CD14-positive monocyte (primary cell): ENCODE data around the gene HERC5. TPM values are rescaled to one million over a fixed set of nuclear protein-coding genes. Genes with fewer than 3 reads are reported as not detected.

Experiments used
- DNase-seq, 3 donors: peaks; one replicate each; pipeline ENCODE4 v3.0.0-alpha.2; 2011 to 2022
- H2AFZ ChIP-seq: 2 replicates; pipeline ENCODE4 v1.6.0; 2012; ENCODE audit warnings: mild to moderate bottlenecking, low read depth, low read length, inconsistent platforms; ENCODE audit not compliant: insufficient read depth, poor library complexity, severe bottlenecking
- H3K27ac ChIP-seq, 2 donors: 1 replicate in 1 of 2; 2 replicates in 1 of 2; pipeline ENCODE4 v1.5.1; 2012 to 2013; ENCODE audit warnings: low read length in 2 of 2, control low read depth in 1 of 2, inconsistent platforms in 1 of 2, low read depth in 1 of 2, mild to moderate bottlenecking in 1 of 2
- H3K27me3 ChIP-seq, 2 donors: one replicate each; pipeline versions ENCODE4 v1.6.0 to v1.6.1; 2011 to 2013; ENCODE audit warnings: low read length in 2 of 2; ENCODE audit not compliant: control insufficient read depth in 2 of 2, insufficient read depth in 2 of 2
- H3K36me3 ChIP-seq, 2 donors: replicated peaks in 1 of 2; 1 replicate in 1 of 2; 2 replicates in 1 of 2; pipeline versions ENCODE4 v1.5.1 to v1.6.1; 2012 to 2013; ENCODE audit warnings: low read length in 2 of 2, control low read depth in 1 of 2, inconsistent platforms in 1 of 2, mild to moderate bottlenecking in 1 of 2; ENCODE audit not compliant: insufficient read depth in 2 of 2, control insufficient read depth in 1 of 2
- H3K4me1 ChIP-seq, 2 donors: 1 replicate in 1 of 2; 2 replicates in 1 of 2; pipeline versions ENCODE4 v1.5.1 to v1.6.1; 2012 to 2013; ENCODE audit warnings: low read length in 2 of 2, control low read depth in 1 of 2, inconsistent platforms in 1 of 2, mild to moderate bottlenecking in 1 of 2, moderate library complexity in 1 of 2; ENCODE audit not compliant: insufficient read depth in 2 of 2, control insufficient read depth in 1 of 2
- H3K4me2 ChIP-seq: replicated peaks from 2 replicates; pipeline ENCODE3; 2012; ENCODE audit warnings: low read length, moderate library complexity, mild to moderate bottlenecking; ENCODE audit not compliant: poor library complexity, severe bottlenecking; ENCODE audit errors: extremely low read depth
- H3K4me3 ChIP-seq, 3 experiments: fragments of 200-600 bp in 1 of 3; sonication (generic) in 1 of 3; replicated peaks in 1 of 3; 1 replicate in 2 of 3; 2 replicates in 1 of 3; pipeline ENCODE4 v1.5.1; 2011 to 2013; ENCODE audit warnings: low read length in 3 of 3, mild to moderate bottlenecking in 3 of 3, control low read depth in 2 of 3, low read depth in 2 of 3, inconsistent platforms in 1 of 3, moderate library complexity in 1 of 3
- H3K79me2 ChIP-seq: 2 replicates; pipeline ENCODE4 v1.6.0; 2012; ENCODE audit warnings: mild to moderate bottlenecking, control low read depth, inconsistent platforms, low read length, moderate library complexity; ENCODE audit not compliant: insufficient read depth
- H3K9ac ChIP-seq: 2 replicates; pipeline ENCODE4 v1.6.0; 2017; ENCODE audit warnings: low read length, mild to moderate bottlenecking; ENCODE audit not compliant: insufficient read depth, poor library complexity, severe bottlenecking
- H3K9me3 ChIP-seq, 2 donors: replicated peaks in 1 of 2; 1 replicate in 1 of 2; 2 replicates in 1 of 2; pipeline versions ENCODE4 v1.5.1 to v1.6.1; 2012 to 2013; ENCODE audit warnings: low read length in 2 of 2, control low read depth in 1 of 2; ENCODE audit not compliant: control insufficient read depth in 1 of 2, insufficient read depth in 1 of 2
- H4K20me1 ChIP-seq: 2 replicates; pipeline ENCODE4 v1.6.0; 2012; ENCODE audit warnings: mild to moderate bottlenecking, low read length, control low read depth, moderate library complexity; ENCODE audit not compliant: insufficient read depth
- H3K27ac Mint-ChIP-seq, 7 donors: one replicate each; pipeline ENCODE4 v1.8.0; 2020; ENCODE audit warnings: mild to moderate bottlenecking in 7 of 7, mixed read lengths in 7 of 7, moderate library complexity in 6 of 7, inconsistent platforms in 2 of 7
- H3K27me3 Mint-ChIP-seq, 3 donors: one replicate each; pipeline ENCODE4 v1.8.0; 2021 to 2022; ENCODE audit warnings: low read depth in 3 of 3, mild to moderate bottlenecking in 3 of 3, mixed read lengths in 3 of 3, moderate library complexity in 3 of 3, inconsistent platforms in 1 of 3
- H3K36me3 Mint-ChIP-seq, 2 donors: one replicate each; pipeline ENCODE4 v1.8.0; 2020; ENCODE audit warnings: mixed read lengths in 2 of 2, inconsistent platforms in 1 of 2, mild to moderate bottlenecking in 1 of 2
- H3K4me1 Mint-ChIP-seq: one replicate; pipeline ENCODE4 v1.8.0; 2020; ENCODE audit warnings: mild to moderate bottlenecking, mixed read lengths
- H3K4me3 Mint-ChIP-seq, 2 donors: one replicate each; pipeline ENCODE4 v1.8.0; 2020; ENCODE audit warnings: mild to moderate bottlenecking in 2 of 2, mixed read lengths in 2 of 2, moderate library complexity in 1 of 2
- H3K9me3 Mint-ChIP-seq, 7 donors: one replicate each; pipeline ENCODE4 v1.8.0; 2020 to 2022; ENCODE audit warnings: mixed read lengths in 7 of 7, mild to moderate bottlenecking in 6 of 7, moderate library complexity in 6 of 7, inconsistent platforms in 2 of 7
- CTCF ChIP-seq: fragments of 200-600 bp; IDR thresholded peaks from one replicate; pipeline ENCODE4 v1.8.0; 2022; ENCODE audit warnings: antibody characterized with exemption, mild to moderate bottlenecking
- whole genome bisulfite sequencing: methylation state at CpG from one replicate; pipeline ENCODE4 v1.1.5; 2013; ENCODE audit warnings: missing lambda C conversion rate; ENCODE audit not compliant: insufficient coverage; 5-methylcytosine and 5-hydroxymethylcytosine counted together
- intact Hi-C, 2 donors: fragments of 100-400 bp; cut with micrococcal nuclease; formaldehyde crosslinking; loops; one replicate each; pipeline versions ENCODE4 v1.15.0 to v1.15.1; 2023
- polyA minus RNA-seq: library from RNA; depleted of rRNA, polyadenylated mRNA; stranded (reverse); fragments of >200 nt; gene quantifications from 2 replicates; pipeline ENCODE4 v1.2.3, GENCODE V29; 2012
- polyA plus RNA-seq, 3 donors: library from polyadenylated mRNA; depleted of rRNA in 1 of 3; unstranded in 2 of 3; stranded (reverse) in 1 of 3; fragments of 300-500 nt in 2 of 3; fragments of >200 nt in 1 of 3; fragmentation: Illumina TruSeq in 2 of 3; gene quantifications; 1 replicate in 2 of 3; 2 replicates in 1 of 3; pipeline ENCODE4 v1.2.3, GENCODE V29; 2012 to 2021
- total RNA-seq, 12 experiments: library from RNA in 1 of 12; stranded (reverse) in 1 of 12; fragments of 120-200 nt in 1 of 12; gene quantifications; one replicate each; pipeline ENCODE4 v1.2.4 and lab custom pipeline; 2013 to 2026; ENCODE audit warnings: mixed read lengths in 6 of 12, inconsistent platforms in 1 of 12

The HERC5 gene
- total RNA-seq (2013) = 16.4 TPM
- 10 to 100 TPM in 1 of 3 donors, 1 to 10 TPM in 2; 2.9 to 10.4 (median 8.1) TPM for polyA plus RNA-seq
- 3.9 and 7.6 TPM in 2 replicates for polyA minus RNA-seq
- total RNA-seq (lab: John Stamatoyannopoulos, UW) = 5.1 to 178 (median 15.0) reads per million in 11 experiments

- peak within 1 kb of the TSS; percentile 62 to 94 (median 90) for H3K4me3 ChIP-seq
- H3K9ac ChIP-seq = peak within 1 kb of the TSS; percentile 62
- peak within 1 kb of the TSS; percentile 58 to 79 for H3K27ac ChIP-seq
- H2AFZ ChIP-seq = peak within 1 kb of the TSS; percentile 93
- peaks cover 11 to 20% of the 10 kb centered on the region in 2 donors for H3K4me1 ChIP-seq
- H3K79me2 ChIP-seq = peaks cover 34% of the 10 kb centered on the region
- H3K27ac Mint-ChIP-seq = peak within 1 kb of the TSS; percentile 94 to 99 (median 97)
- H3K27me3 Mint-ChIP-seq = no peaks in the 10 kb centered on the region
- H3K4me1 Mint-ChIP-seq = peaks cover 17% of the 10 kb centered on the region
- peaks cover 0 to 4% of the 10 kb centered on the region in 2 donors for H3K9me3 ChIP-seq
- H3K4me2 ChIP-seq = peak within 1 kb of the TSS; percentile 81
- DNase-seq = peak; percentile 91 to 93 (median 92)
- peak; percentile 29 for TF ChIP-seq CTCF
- intact Hi-C loops = loop anchor here (5.0 to 10.0 kb wide), 4 partner anchors 79 to 174 kb away; partner anchors contain the start of genes HERC3 (in 2 of the 2), HERC6 (in 2 of the 2) and PPM1K (in 1 of the 2)
- H3K4me3 Mint-ChIP-seq = peak within 1 kb of the TSS; percentile 100
- H3K9me3 Mint-ChIP-seq = peaks cover 0 to 6% (median 0%) of the 10 kb centered on the region in 7 donors
- peaks cover 0 to 3% of the 10 kb centered on the region in 2 donors for H3K36me3 ChIP-seq
- no peaks in the 10 kb centered on the region for H4K20me1 ChIP-seq
- H3K36me3 Mint-ChIP-seq = peaks cover 7 to 9% of the 10 kb centered on the region in 2 donors
- WGBS = under 1% methylated on average over 57 of the region's 57 CpGs
- no peaks in the 10 kb centered on the region for H3K27me3 ChIP-seq
Measured at GRCh38 chr4:88456670-88457306, at the start of gene HERC5. HERC5 (plus strand) TSS chr4:88457119; CDS start chr4:88457270, 151 bp downstream.

- peaks cover 24 to 42% of the 10 kb centered on the region in 2 donors for H3K36me3 Mint-ChIP-seq
- no CpG with 5 or more reads among the region's 2 CpGs for WGBS
- intact Hi-C loops = no loop called here
Measured at GRCh38 chr4:88409206-88409605, 47.7 kb upstream of the HERC5 start.

More at GRCh38 chr4:88409206-88409605, 47.7 kb upstream of the HERC5 start:
- Histone ChIP-seq H3K4me2 (no peak overlapping the region), H3K9ac (no peak overlapping the region), H3K27me3 (no peaks in the 10 kb centered on the region), H3K9me3 (no peaks in the 10 kb centered on the region), H3K79me2 (no peaks in the 10 kb centered on the region), H4K20me1 (no peaks in the 10 kb centered on the region), H3K4me1 (no peaks in the 10 kb centered on the region), H3K27ac (no peak overlapping the region), H3K4me3 (no peak overlapping the region), H3K36me3 (peaks cover 0 to 4% of the 10 kb centered on the region in 2 donors), H2AFZ (no peak overlapping the region)
- H3K4me3 Mint-ChIP-seq = no peak overlapping the region
- H3K27ac Mint-ChIP-seq = no peak overlapping the region
- no peak for DNase-seq
- peaks cover 0 to 1% (median 0%) of the 10 kb centered on the region in 3 donors for H3K27me3 Mint-ChIP-seq
- TF ChIP-seq CTCF = no peak
- H3K9me3 Mint-ChIP-seq = peaks cover 0 to 4% (median 0%) of the 10 kb centered on the region in 7 donors
- H3K4me1 Mint-ChIP-seq = no peaks in the 10 kb centered on the region
